ENCODE measurements around the gene KCTD16. TPM values are rescaled to one million over a fixed set of nuclear protein-coding genes. Genes with fewer than 3 reads are reported as not detected.

Gene KCTD16
- total RNA-seq, 1 experiment from 2014 or later = 0.64 TPM

DNA sequence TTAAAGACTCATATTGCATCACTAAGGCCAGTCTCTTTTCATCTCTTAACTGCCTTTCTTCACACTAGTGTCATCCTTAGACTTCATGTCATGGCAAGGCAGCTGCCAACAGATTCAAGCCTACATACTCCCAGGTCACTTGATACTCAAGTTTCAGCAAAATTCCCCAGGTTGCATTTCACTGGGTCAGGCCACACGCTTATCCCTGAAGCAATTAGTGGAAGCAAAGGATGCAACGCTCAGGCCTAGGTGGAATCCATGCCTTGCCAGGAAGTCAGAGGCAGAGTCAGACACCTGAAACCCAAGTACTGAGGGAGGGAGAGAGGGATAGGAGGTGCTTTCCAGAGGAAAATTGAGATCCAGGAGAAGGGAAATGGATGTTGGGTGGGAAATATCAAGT lies 29.1 kb upstream of the KCTD16 start:
- no peak overlapping the region for H3K4me3 ChIP-seq (replicated peaks in 1 of 2; ENCODE audit: low read depth in 1 of 2, low read length in 2 of 2)
- H3K79me2 ChIP-seq (ENCODE audit: insufficient read depth, low read length) = no peaks in the 10 kb centered on the region
- no peak overlapping the region for H3K27ac ChIP-seq (ENCODE audit: low read depth, low read length)
- no peaks in the 10 kb centered on the region for H4K20me1 ChIP-seq (ENCODE audit: insufficient read depth)
- ChIA-PET RAD21 (ENCODE audit: low non-redundant PET in 1 of 2, low total read pairs in 2 of 2, uncharacterized antibody in 2 of 2, unreplicated experiment in 2 of 2) (no interaction called here), CTCF (interaction anchor here (1.5 kb wide), 1 partner anchor 8 kb away, joined by 13 read pairs; no protein-coding TSS in a partner anchor), POLR2A (no interaction called here)
- no peak overlapping the region for H2AFZ ChIP-seq (ENCODE audit: low read depth, low read length, poor library complexity, severe bottlenecking)
- no TSS peak for BruUV-seq (replicated peaks)
- H3K27me3 ChIP-seq (ENCODE audit: insufficient read depth, low read length) = peaks cover 9% of the 10 kb centered on the region; the same call in 1 of the 2 replicates
- no peak overlapping the region for H3K4me2 ChIP-seq (ENCODE audit: low read length)
- intact Hi-C loops (cut with micrococcal nuclease) = loop anchor here (10.0 kb wide), 2 partner anchors 307 to 1127 kb away; no protein-coding TSS in a partner anchor
- TF ChIP-seq POLR2AphosphoS5 (IDR thresholded peaks at IDR 0.05; ENCODE audit: low read depth, low read length) = no peak
- no peaks in the 10 kb centered on the region for H3K4me1 ChIP-seq (ENCODE audit: control insufficient read depth in 1 of 2, insufficient read depth in 2 of 2, low read length in 2 of 2)
- H3K9ac ChIP-seq (ENCODE audit: low read length) = no peak overlapping the region
- no peaks in the 10 kb centered on the region for H3K36me3 ChIP-seq (ENCODE audit: control insufficient read depth in 1 of 2, insufficient read depth in 2 of 2, low read length in 2 of 2)
- no peaks in the 10 kb centered on the region for H3K9me2 ChIP-seq (ENCODE audit: insufficient read depth)
- no peak for DNase-seq (ENCODE audit: low read depth, low spot score)
- H3K9me3 ChIP-seq (ENCODE audit: control insufficient read depth in 1 of 2, insufficient read depth in 1 of 2, low read depth in 1 of 2, low read length in 2 of 2) = no peaks in the 10 kb centered on the region
- no peak for ATAC-seq

- peaks cover 9% of the 10 kb centered on the region; the same call in 1 of the 2 replicates for H3K27me3 ChIP-seq (ENCODE audit: insufficient read depth, low read length)
- no peaks in the 10 kb centered on the region for H3K36me3 ChIP-seq (ENCODE audit: control insufficient read depth in 1 of 2, insufficient read depth in 2 of 2, low read length in 2 of 2)
- CTCF ChIA-PET = interaction anchor here (0.6 to 1.5 kb wide), 4 partner anchors 9 to 21 kb away, joined by 4 to 13 read pairs (median 4); no protein-coding TSS in a partner anchor
- no peaks in the 10 kb centered on the region for H3K9me3 ChIP-seq (ENCODE audit: control insufficient read depth in 1 of 2, insufficient read depth in 1 of 2, low read depth in 1 of 2, low read length in 2 of 2)
- POLR2A ChIA-PET = no interaction called here
- H3K27ac ChIP-seq (ENCODE audit: low read depth, low read length) = no peak overlapping the region
- H3K4me1 ChIP-seq (ENCODE audit: control insufficient read depth in 1 of 2, insufficient read depth in 2 of 2, low read length in 2 of 2) = no peaks in the 10 kb centered on the region
- H3K9me2 ChIP-seq (ENCODE audit: insufficient read depth) = no peaks in the 10 kb centered on the region
- TF ChIP-seq CTCF (IDR thresholded peaks at IDR 0.05 in 2 of 3, conservative IDR thresholded peaks at IDR 0.05 in 1 of 3; ENCODE audit: borderline replicate concordance in 1 of 3, insufficient read depth in 1 of 3, low read depth in 2 of 3, low read length in 2 of 3) (peak; percentile 27 to 60 (median 59); a peak in 5 of 6 replicates), RAD21 (IDR thresholded peaks at IDR 0.05; ENCODE audit: low read depth) (peak; percentile 70), POLR2A (IDR thresholded peaks at IDR 0.05; ENCODE audit: borderline replicate concordance, extremely low read depth, insufficient read depth, insufficient read length) (no peak), MAX (IDR thresholded peaks at IDR 0.05) (no peak), ZNF274 (IDR thresholded peaks at IDR 0.05; ENCODE audit: low read depth, low read length) (no peak), ATF3 (IDR thresholded peaks at IDR 0.05) (no peak), FOSL1 (IDR thresholded peaks at IDR 0.05; ENCODE audit: low read depth) (no peak)
- TF ChIP-seq, protein P1, sequence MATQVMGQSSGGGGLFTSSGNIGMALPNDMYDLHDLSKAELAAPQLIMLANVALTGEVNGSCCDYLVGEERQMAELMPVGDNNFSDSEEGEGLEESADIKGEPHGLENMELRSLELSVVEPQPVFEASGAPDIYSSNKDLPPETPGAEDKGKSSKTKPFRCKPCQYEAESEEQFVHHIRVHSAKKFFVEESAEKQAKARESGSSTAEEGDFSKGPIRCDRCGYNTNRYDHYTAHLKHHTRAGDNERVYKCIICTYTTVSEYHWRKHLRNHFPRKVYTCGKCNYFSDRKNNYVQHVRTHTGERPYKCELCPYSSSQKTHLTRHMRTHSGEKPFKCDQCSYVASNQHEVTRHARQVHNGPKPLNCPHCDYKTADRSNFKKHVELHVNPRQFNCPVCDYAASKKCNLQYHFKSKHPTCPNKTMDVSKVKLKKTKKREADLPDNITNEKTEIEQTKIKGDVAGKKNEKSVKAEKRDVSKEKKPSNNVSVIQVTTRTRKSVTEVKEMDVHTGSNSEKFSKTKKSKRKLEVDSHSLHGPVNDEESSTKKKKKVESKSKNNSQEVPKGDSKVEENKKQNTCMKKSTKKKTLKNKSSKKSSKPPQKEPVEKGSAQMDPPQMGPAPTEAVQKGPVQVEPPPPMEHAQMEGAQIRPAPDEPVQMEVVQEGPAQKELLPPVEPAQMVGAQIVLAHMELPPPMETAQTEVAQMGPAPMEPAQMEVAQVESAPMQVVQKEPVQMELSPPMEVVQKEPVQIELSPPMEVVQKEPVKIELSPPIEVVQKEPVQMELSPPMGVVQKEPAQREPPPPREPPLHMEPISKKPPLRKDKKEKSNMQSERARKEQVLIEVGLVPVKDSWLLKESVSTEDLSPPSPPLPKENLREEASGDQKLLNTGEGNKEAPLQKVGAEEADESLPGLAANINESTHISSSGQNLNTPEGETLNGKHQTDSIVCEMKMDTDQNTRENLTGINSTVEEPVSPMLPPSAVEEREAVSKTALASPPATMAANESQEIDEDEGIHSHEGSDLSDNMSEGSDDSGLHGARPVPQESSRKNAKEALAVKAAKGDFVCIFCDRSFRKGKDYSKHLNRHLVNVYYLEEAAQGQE (IDR thresholded peaks at IDR 0.05; ENCODE audit: low read depth) = no peak
- BruUV-seq (replicated peaks) = no TSS peak
- no peak overlapping the region for H3K4me2 ChIP-seq (ENCODE audit: low read length)
- intact Hi-C loops (cut with micrococcal nuclease) = loop anchor here (10.0 kb wide), 2 partner anchors 307 to 1127 kb away; no protein-coding TSS in a partner anchor
- H3K9ac ChIP-seq (ENCODE audit: low read length) = no peak overlapping the region
- H2AFZ ChIP-seq (ENCODE audit: low read depth, low read length, poor library complexity, severe bottlenecking) = no peak overlapping the region
- H4K20me1 ChIP-seq (ENCODE audit: insufficient read depth) = no peaks in the 10 kb centered on the region
- ATAC-seq = peak; percentile 96
- peak; percentile 12 for DNase-seq (ENCODE audit: low read depth, low spot score)
- no peaks in the 10 kb centered on the region for H3K79me2 ChIP-seq (ENCODE audit: insufficient read depth, low read length)
- H3K4me3 ChIP-seq (replicated peaks in 1 of 2; ENCODE audit: low read depth in 1 of 2, low read length in 2 of 2) = no peak overlapping the region
- RAD21 ChIA-PET (ENCODE audit: low non-redundant PET in 1 of 2, low total read pairs in 2 of 2, uncharacterized antibody in 2 of 2, unreplicated experiment in 2 of 2) = no interaction called here
Measured at GRCh38 chr5:144142139-144142823, 28.4 kb upstream of the KCTD16 start.

All from HCT116 (cell line).